Progenitor cell of endocrine pancreas (in vitro differentiated cells): ENCODE measurements around the gene APRT. TPM values are rescaled to one million over a fixed set of nuclear protein-coding genes. Genes with fewer than 3 reads are reported as not detected.

Experiments used
- DNase-seq: peaks from one replicate; pipeline ENCODE4 v3.0.0; 2021; ENCODE audit warnings: low spot score; ENCODE audit not compliant: unreplicated experiment
- H3K27ac Mint-ChIP-seq: 2 replicates; pipeline ENCODE4 v1.8.0; 2021; ENCODE audit warnings: mild to moderate bottlenecking, moderate library complexity, mixed read lengths
- H3K27me3 Mint-ChIP-seq: 2 replicates; pipeline ENCODE4 v1.8.0; 2021; ENCODE audit warnings: mixed read lengths
- H3K36me3 Mint-ChIP-seq: 2 replicates; pipeline ENCODE4 v1.8.0; 2022; ENCODE audit warnings: mixed read lengths; ENCODE audit not compliant: insufficient read depth
- H3K4me1 Mint-ChIP-seq: 2 replicates; pipeline ENCODE4 v1.8.0; 2021; ENCODE audit warnings: low read depth, mixed read lengths
- H3K4me3 Mint-ChIP-seq: 2 replicates; pipeline ENCODE4 v1.8.0; 2021; ENCODE audit warnings: low read depth, mild to moderate bottlenecking, moderate library complexity, mixed read lengths
- H3K9me3 Mint-ChIP-seq: 2 replicates; pipeline ENCODE4 v1.8.0; 2021; ENCODE audit warnings: low read depth, mixed read lengths
- total RNA-seq: library from RNA; stranded (reverse); gene quantifications from 2 replicates; pipeline ENCODE4 v1.2.1, GENCODE V29; 2021
- TF ChIP-seq, protein P1 (sequence below): fragments of 200-600 bp; sonication (generic); IDR thresholded peaks from one replicate; pipeline ENCODE4 v1.5.0; 2021; ENCODE audit warnings: antibody characterized with exemption, mild to moderate bottlenecking; ENCODE audit not compliant: unreplicated experiment

The APRT gene
- total RNA-seq, 1 donor from 2014 or later: 100 TPM

DNA sequence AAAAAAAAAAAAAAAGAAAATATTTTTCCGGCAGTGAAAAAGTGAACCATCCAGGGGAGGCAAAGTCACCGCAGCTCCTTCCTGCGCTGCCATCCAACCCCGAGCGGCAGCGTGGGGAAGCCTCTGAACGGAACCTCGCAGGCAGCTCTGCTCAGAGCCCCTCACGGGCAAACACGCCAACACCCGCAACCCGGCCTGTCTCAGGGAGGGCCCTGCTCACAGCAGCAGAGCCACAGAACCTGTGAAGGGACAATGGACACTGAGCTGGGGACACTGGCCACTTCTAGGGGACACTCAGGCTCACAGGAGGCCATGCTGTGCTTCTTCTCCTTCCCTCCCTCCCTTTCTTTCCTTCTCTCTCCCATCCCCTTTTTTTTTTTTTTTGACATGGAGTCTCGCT, 21.4 kb upstream of the APRT start:
- DNase-seq: no peak
- Mint-ChIP-seq H3K27me3 (no peaks in the 10 kb centered on the region), H3K4me1 (no peaks in the 10 kb centered on the region), H3K36me3 (no peaks in the 10 kb centered on the region), H3K4me3 (no peak overlapping the region), H3K9me3 (no peaks in the 10 kb centered on the region), H3K27ac (no peak overlapping the region)
- TF ChIP-seq, protein P1, sequence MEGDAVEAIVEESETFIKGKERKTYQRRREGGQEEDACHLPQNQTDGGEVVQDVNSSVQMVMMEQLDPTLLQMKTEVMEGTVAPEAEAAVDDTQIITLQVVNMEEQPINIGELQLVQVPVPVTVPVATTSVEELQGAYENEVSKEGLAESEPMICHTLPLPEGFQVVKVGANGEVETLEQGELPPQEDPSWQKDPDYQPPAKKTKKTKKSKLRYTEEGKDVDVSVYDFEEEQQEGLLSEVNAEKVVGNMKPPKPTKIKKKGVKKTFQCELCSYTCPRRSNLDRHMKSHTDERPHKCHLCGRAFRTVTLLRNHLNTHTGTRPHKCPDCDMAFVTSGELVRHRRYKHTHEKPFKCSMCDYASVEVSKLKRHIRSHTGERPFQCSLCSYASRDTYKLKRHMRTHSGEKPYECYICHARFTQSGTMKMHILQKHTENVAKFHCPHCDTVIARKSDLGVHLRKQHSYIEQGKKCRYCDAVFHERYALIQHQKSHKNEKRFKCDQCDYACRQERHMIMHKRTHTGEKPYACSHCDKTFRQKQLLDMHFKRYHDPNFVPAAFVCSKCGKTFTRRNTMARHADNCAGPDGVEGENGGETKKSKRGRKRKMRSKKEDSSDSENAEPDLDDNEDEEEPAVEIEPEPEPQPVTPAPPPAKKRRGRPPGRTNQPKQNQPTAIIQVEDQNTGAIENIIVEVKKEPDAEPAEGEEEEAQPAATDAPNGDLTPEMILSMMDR: no peak

DNA sequence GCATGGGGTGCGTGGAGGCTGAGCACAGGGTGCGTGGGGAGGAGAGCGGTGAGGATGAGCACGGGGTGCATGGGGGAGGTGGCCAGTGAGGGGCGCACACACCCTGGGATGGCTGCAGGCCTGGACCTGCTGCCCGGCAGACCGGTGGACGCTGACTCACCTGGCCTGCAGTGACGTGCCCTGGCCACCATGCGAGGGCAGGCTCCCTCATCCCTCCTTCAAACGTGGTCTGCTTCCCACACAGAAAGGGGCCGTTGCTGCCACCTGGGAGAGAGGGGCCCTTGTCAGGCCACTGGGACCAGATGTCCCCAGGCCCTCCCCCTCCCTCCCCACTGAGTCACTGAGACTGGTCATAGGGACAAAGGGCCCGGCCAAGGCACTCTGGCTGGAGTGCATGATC, 20.1 kb upstream of the APRT start:
- Mint-ChIP-seq H3K27ac (no peak overlapping the region), H3K4me1 (no peaks in the 10 kb centered on the region), H3K9me3 (no peaks in the 10 kb centered on the region), H3K36me3 (no peaks in the 10 kb centered on the region), H3K27me3 (no peaks in the 10 kb centered on the region), H3K4me3 (no peak overlapping the region)
- DNase-seq: no peak
- TF ChIP-seq, protein P1: peak; percentile 23

DNA sequence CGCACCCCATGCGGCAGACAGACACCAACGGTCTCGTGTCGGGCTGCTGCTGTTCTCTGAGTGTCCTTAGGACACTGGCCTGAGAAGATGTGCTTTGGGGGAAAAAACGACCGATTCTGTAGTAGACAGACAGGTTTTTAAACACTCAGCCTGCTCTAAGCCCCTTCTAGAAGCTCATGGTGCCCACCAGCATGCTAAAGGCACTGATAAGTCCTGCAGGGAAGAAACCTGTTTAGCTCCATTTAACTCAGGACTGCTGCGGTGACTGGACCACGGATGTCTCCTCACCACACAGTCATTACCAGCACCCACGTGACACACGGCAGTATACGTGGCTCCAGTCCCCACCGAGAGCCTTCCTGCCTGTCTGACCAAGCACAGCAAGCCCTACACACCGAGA, 19.1 kb upstream of the APRT start:
- Mint-ChIP-seq H3K9me3 (no peaks in the 10 kb centered on the region), H3K36me3 (no peaks in the 10 kb centered on the region), H3K27ac (no peak overlapping the region), H3K4me3 (no peak overlapping the region), H3K4me1 (no peaks in the 10 kb centered on the region), H3K27me3 (no peaks in the 10 kb centered on the region)
- TF ChIP-seq, protein P1: no peak
- DNase-seq: no peak

DNA sequence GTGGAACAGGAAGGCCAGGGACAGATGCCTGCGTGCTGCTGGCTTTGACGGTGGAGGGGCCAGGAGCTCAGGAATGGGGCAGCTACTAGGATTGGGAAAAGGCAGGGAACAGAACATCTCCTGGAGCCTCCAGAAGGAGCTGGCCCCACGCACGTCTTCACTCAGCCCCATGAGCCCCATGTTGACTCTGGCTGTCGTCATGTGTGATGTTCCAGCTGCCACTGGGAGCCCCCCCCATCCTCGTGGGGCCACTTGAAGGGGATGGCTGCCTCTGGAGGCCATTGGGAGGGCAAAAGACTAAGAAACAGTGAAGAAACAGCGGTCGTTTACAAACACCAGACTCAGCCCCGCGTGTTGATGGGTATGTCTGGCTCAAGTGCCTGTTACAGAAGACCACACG, 18.5 kb upstream of the APRT start:
- H3K27me3 Mint-ChIP-seq: no peaks in the 10 kb centered on the region
- DNase-seq: no peak
- no peak overlapping the region for H3K4me3 Mint-ChIP-seq
- H3K4me1 Mint-ChIP-seq: no peaks in the 10 kb centered on the region
- no peaks in the 10 kb centered on the region for H3K9me3 Mint-ChIP-seq
- H3K36me3 Mint-ChIP-seq: no peaks in the 10 kb centered on the region
- TF ChIP-seq, protein P1: no peak
- H3K27ac Mint-ChIP-seq: no peak overlapping the region

DNA sequence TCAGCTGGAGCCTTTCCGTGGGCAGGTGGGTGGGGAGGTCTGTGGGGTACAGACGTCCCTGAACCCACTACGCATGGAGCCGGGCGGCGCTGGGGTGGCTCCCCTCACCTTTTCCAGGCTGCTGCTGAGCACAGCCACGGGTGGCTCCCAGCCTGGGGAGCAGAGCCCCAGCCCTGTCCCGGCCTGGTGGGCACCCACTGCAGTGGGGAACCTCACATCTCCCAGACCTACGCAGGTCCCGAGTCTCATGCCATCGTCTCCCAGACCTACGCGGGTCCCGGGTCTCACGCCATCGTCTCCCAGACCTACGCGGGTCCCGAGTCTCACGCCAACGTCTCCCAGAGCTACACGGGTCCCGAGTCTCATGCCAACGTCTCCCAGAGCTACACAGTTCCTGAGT, 17.0 kb upstream of the APRT start:
- no peak overlapping the region for H3K4me3 Mint-ChIP-seq
- no peaks in the 10 kb centered on the region for H3K36me3 Mint-ChIP-seq
- no peak for DNase-seq
- H3K27ac Mint-ChIP-seq: no peak overlapping the region
- TF ChIP-seq, protein P1: no peak
- H3K9me3 Mint-ChIP-seq: no peaks in the 10 kb centered on the region
- no peaks in the 10 kb centered on the region for H3K4me1 Mint-ChIP-seq
- no peaks in the 10 kb centered on the region for H3K27me3 Mint-ChIP-seq
